NCI-H1048 (cell line): ENCODE measurements around the gene ZNF420.
"Not testable (repeated sequence)": the region's sequence is repeated elsewhere in the genome, so short reads cannot be mapped to it uniquely, and the experiment has no call there.

Source experiments
- DNase-seq: peaks from one replicate; lab custom pipeline; 2025; lab: John Stamatoyannopoulos, UW

ZNF420 gene

DNA sequence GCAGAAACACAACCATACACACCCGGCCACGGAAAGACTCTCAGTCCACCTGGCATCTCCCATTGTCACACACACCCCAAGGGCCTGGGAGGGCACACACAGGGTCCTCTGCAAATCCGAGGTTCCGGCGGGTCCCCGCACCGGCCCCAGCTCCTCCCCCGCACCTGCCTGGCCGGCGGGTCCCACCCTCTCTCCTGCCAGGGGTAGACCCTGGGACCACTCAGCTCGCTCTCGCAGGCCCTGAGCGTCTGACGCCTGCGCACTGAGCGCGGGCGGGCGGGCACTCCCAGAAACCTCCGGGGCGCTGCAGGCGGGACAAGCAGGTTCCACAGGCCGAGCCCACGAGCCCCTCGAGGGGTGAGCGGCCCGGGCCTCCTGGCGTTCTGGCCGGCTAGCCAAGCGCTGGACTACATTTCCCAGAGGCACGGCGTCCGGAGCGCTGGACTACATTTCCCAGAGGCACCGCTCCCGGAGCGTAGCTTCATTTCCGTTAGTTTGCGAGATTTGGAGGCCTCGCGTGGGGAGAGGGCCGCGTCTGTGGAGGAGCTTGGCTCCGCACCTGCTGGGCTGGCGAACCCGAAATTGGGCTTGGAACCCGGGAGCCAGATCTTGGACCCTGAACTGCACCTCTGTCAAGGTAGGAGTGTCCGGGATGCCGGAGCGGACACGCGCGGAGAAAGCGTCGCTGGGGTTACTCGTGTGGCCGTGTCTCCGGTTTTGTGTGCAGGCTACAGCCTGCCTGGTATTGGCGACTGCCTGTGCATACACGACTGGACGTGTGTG is at the start of gene ZNF420:
TSS of gene ZNF420 (plus strand) at position 500 of the 783 bp plus-strand sequence. CDS start 10,686 bp downstream, outside the sequence.
- peak; percentile 77 for DNase-seq

GRCh38 chr19:37045140-37045539 is 33.1 kb upstream of the ZNF420 start:
- DNase-seq = no peak

DNA sequence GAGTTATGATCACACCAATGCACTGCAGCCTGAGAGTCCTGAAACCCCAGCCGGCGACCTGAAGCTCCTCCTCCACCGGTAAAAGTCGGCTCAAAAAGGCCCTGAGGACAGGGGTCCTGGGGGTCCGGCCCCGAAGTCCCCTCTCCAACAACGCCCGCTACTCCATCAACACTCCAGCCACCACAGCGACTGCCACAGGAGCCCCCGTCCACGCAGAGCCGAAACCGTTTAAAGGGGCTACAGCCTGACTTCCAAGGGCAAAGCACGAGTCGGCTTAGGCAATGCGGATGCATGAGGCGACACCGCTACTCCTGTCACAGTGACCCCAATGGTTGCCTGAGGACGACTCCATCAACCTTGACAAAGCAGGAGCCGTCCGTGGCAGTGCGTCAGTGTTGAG is 22.9 kb upstream of the ZNF420 start:
- DNase-seq = no peak

- no peak for DNase-seq
Measured at GRCh38 chr19:37056776-37057175, 21.5 kb upstream of the ZNF420 start.

GRCh38 chr19:37059142-37059541 is 19.1 kb upstream of the ZNF420 start:
- no peak for DNase-seq

DNA sequence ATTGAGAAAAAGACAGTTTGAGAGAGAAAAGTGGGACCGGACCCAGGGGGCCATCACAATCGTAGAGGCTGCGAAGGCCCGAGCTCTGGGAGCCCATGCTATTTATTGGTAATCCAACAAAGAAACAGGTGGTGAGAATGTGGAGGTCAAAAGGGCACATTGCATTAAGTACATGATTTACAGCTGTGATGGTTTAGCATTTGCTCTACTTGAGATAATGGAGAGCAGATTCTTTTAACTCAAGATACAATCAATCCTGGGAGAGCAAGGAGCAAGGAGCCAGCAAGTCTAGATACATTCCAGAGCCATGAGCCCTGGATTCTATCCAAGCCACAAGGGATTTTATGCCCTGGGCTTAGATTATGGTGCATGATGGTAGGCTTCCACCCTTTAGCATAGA is 13.3 kb upstream of the ZNF420 start:
- DNase-seq = not testable (repeated sequence)

DNA sequence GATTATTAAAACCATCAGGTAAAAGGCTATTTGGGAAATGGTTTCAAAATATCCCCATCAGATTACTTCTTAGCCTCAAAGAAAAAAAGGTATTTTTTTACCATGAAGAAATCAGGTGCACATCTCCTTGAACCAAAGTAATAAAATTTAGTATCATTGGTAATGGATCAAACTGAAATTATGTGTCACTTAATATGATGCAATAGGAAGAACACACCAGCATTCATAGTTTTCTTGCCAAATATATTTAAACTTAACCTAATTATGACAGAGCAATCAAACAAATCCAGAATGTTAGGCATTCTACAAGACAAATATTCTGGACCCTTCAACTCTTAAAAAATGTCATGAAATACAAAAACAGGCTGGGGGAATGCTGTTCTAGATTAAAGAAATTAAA is 4.1 kb upstream of the ZNF420 start:
- DNase-seq = no peak

DNA sequence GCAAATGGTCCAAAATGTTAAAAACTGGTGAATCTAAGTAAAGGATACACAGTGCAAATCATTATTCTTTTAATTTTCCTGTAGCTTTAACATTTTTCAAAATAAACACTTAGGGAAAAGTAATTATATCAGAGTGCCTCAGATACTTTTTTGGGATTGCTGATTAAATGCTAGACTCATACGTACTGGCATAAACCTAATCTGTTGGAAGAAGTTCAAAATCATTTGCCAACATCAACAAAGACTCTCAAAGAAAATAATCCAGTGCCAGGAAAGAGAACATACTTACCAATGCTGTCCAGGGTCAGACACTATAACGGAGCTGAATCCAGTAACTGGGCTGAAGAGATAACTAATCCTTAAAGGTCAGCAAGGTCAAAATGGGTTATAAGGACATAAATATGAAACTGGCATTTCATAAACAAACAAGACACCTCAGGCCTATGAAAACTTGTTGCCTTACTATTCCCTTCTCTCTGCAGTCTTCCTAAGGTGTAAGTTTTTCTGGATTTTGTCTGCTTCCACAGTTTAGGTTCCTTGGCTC is 3.3 kb upstream of the ZNF420 start:
- DNase-seq = no peak

GRCh38 chr19:37076524-37076923 is 1.7 kb upstream of the ZNF420 start:
- not testable (repeated sequence) for DNase-seq

GRCh38 chr19:37077501-37077933 is 716 bp upstream of the ZNF420 start:
- no peak for DNase-seq

GRCh38 chr19:37078717-37079032 is 442 bp downstream of the ZNF420 start:
- DNase-seq = no peak

DNA sequence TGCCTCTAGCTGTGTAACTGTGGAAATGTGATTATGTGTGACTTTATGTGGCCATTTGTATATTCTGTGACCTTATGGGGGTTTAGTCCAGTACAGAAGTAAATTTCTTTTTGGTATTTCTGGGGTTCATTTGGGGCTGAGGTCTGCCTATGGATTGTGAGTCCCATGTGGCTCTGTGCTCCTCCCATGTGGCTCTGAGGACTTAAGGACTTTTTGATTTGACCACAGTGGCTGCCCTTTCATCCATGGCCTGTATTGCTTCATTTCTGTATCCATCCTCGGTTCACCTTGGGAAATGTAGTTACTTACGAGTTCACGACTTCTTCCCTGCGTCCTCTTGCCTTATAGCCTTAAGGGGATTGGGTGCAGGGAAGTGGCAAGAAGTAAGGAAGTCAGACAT is 1.0 kb downstream of the ZNF420 start:
- DNase-seq = no peak

- DNase-seq = no peak
Measured at GRCh38 chr19:37082307-37082706, 4.1 kb downstream of the ZNF420 start.

GRCh38 chr19:37087110-37087509 is 8.9 kb downstream of the ZNF420 start:
- no peak for DNase-seq

DNA sequence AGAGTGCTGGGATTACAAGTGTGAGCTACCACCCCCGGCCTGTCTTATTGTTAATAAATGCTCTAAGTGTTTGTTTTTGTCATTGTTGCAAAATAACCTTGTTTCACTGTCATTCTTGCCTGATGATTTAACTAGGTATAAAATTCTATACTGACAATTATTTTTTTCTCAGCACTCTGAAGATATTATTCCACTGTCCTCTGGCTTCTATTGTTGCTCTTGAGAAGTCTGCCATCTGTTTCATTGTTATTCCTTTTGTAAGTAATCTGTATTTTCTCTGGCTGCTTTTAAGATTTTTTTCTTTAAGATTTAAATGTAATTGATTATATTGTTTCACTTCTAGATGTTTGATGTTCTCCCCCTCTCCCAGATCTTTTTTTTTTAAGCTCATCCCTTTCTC is 17.6 kb downstream of the ZNF420 start:
- DNase-seq = no peak

GRCh38 chr19:37098570-37098969 is 20.3 kb downstream of the ZNF420 start:
- no peak for DNase-seq

DNA sequence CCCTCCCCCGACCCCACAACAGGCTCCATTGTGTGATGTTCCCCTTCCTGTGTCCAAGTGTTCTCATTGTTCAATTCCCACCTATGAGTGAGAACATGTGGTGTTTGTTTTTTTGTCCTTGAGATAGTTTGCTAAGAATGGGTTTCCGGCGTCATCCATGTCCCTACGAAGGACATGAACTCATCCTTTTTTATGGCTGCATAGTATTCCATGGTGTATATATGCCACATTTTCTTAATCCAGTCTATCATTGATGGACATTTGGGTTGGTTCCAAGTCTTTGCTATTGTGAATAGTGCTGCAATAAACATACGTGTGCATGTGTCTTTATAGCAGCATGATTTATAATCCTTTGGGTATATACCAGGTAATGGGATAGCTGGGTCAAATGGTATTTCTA is 25.9 kb downstream of the ZNF420 start:
- DNase-seq = not testable (repeated sequence)

DNA sequence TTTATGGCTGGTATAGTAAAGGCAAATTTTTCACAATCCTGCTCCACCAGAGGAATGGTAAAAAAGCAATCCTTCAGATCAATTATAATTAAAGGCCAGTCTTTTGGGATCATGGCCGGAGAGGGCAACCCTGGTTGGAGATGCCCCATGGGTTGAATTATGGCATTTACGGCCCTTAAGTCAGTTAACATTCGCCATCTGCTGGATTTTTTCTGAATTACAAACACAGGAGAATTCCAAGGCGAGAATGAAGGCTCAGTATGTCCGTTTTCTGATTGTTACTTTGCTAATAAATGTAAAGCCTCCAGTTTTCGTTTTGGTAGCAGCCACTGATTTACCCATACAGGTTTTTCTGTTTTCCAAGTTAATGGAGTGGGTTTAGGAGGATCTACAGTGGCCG is 33.5 kb downstream of the ZNF420 start:
- DNase-seq = not testable (repeated sequence)

- DNase-seq = no peak
Measured at GRCh38 chr19:37114001-37114400, 35.8 kb downstream of the ZNF420 start.

DNA sequence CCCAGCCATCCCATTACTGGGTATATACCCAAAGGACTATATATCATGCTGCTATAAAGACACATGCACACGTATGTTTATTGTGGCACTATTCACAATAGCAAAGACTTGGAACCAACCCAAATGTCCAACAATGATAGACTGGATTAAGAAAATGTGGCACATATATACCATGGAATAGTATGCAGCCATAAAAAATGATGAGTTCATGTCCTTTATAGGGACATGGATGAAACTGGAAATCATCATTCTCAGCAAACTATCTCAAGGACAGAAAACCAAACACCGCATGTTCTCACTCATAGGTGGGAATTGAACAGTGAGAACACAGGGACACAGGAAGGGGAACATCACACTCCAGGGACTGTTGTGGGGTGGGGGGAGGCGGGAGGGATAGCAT is 43.9 kb downstream of the ZNF420 start:
- not testable (repeated sequence) for DNase-seq

DNA sequence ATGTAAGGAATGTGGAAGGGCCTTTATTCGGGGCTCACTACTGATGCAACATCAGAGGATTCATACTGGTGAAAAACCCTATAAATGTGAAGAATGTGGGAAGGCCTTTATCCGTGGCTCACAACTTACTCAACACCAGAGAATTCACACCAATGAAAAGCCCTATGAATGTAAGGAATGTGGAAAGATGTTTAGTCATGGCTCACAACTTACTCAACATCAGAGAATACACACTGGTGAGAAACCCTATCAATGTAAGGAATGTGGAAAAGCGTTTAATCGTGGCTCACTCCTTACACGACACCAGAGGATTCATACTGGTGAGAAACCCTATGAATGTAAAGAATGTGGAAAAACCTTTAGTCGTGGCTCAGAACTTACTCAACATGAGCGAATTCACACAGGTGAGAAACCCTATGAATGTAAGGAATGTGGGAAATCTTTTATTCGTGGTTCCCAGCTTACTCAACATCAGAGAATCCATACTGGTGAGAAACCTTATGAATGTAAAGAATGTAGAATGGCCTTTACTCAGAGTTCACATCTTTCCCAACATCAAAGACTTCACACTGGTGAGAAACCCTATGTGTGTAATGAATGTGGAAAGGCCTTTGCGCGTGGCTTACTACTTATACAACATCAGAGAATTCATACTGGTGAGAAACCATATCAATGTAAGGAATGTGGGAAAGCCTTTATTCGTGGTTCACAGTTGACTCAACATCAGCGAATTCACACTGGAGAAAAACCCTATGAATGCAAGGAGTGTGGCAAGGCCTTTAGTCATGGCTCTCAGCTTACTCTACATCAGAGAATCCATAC is 50.0 kb downstream of the ZNF420 start:
- DNase-seq = no peak

- no peak for DNase-seq
Measured at GRCh38 chr19:37128821-37129177, 50.6 kb downstream of the ZNF420 start.

GRCh38 chr19:37136111-37136510 is 57.9 kb downstream of the ZNF420 start:
- no peak for DNase-seq
